Endothelial cell of umbilical vein (primary cell): ENCODE measurements around the gene YWHAH.

Source experiments
- EZH2 ChIP-seq: IDR thresholded peaks from 2 replicates; pipeline ENCODE4 v1.6.1; 2012; ENCODE audit warnings: borderline replicate concordance, low read depth, mild to moderate bottlenecking, moderate library complexity, low read length, inconsistent platforms; ENCODE audit not compliant: severe bottlenecking
- JUN ChIP-seq: IDR thresholded peaks from 2 replicates; pipeline ENCODE4 v1.6.1; 2011; ENCODE audit warnings: borderline replicate concordance, low read depth; ENCODE audit not compliant: insufficient read length, insufficient read depth
- POLR2A ChIP-seq: IDR thresholded peaks from 2 replicates; pipeline ENCODE4 v1.6.1; 2012; ENCODE audit warnings: low read depth, mild to moderate bottlenecking, control low read depth, low read length
- POLR2AphosphoS5 ChIP-seq: IDR thresholded peaks from 2 replicates; pipeline ENCODE4 v1.6.1; 2012; ENCODE audit warnings: low read depth, mild to moderate bottlenecking, control low read depth, low read length, moderate library complexity; ENCODE audit not compliant: insufficient read depth
- TF ChIP-seq, protein P1 (sequence below), 2 donors: IDR thresholded peaks; 1 replicate in 1 of 2; 2 replicates in 1 of 2; pipeline ENCODE4 v1.5.1; 2011; ENCODE audit warnings: low read length in 2 of 2, mild to moderate bottlenecking in 2 of 2, moderate library complexity in 2 of 2, control low read depth in 1 of 2, inconsistent platforms in 1 of 2, low read depth in 1 of 2; ENCODE audit not compliant: insufficient read depth in 1 of 2; ENCODE audit errors: extremely low read depth in 1 of 2
- TF ChIP-seq, protein P2 (sequence below): IDR thresholded peaks from 2 replicates; pipeline ENCODE4 v1.6.1; 2011; ENCODE audit not compliant: insufficient read depth, insufficient read length

DNA sequence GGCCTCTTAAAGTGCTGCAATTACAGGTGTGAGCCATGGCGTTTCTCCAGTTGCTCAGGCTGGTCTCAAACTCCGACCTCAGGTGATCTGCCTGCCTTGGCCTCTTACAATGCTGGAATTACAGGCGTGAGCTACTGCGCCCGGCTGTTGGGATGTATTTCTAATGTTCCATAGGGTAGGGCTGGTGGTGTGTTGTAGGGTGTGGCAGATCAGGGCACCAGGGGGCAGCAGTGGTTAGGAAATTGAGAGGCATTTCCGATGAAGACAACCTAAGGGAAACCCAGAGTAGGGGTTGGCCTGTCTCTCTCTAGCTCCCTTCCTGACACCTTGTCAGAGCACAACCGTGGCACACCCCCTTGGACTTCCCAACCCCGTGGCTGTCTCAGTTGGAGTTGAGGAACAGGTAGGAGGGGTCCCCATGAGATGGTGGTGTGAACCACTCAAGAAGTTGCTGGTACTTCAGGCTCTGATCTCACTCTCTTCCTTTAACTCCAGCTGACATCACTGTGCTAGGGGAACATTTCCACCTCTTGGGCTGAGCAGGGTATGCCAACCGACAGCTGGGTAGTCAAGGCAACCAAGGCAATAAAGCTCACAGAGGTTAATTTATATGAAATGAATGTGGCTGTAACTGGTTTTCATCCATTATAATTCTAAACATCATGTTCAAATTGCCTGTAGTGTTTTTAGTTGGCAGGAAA is 33.0 kb downstream of the YWHAH start:
- TF ChIP-seq, protein P1, sequence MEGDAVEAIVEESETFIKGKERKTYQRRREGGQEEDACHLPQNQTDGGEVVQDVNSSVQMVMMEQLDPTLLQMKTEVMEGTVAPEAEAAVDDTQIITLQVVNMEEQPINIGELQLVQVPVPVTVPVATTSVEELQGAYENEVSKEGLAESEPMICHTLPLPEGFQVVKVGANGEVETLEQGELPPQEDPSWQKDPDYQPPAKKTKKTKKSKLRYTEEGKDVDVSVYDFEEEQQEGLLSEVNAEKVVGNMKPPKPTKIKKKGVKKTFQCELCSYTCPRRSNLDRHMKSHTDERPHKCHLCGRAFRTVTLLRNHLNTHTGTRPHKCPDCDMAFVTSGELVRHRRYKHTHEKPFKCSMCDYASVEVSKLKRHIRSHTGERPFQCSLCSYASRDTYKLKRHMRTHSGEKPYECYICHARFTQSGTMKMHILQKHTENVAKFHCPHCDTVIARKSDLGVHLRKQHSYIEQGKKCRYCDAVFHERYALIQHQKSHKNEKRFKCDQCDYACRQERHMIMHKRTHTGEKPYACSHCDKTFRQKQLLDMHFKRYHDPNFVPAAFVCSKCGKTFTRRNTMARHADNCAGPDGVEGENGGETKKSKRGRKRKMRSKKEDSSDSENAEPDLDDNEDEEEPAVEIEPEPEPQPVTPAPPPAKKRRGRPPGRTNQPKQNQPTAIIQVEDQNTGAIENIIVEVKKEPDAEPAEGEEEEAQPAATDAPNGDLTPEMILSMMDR (IDR thresholded peaks at IDR 0.05; ENCODE audit: extremely low read depth in 1 of 2, insufficient read depth in 1 of 2, low read depth in 1 of 2, low read length in 2 of 2) = peak; percentile 72 to 74
- TF ChIP-seq POLR2A = no peak
- TF ChIP-seq EZH2 = no peak
- TF ChIP-seq, protein P2, sequence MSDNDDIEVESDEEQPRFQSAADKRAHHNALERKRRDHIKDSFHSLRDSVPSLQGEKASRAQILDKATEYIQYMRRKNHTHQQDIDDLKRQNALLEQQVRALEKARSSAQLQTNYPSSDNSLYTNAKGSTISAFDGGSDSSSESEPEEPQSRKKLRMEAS = no peak
- TF ChIP-seq POLR2AphosphoS5 = no peak
- no peak for TF ChIP-seq JUN
